OCI-LY7 (cell line): ENCODE data around the gene TRAPPC3L. TPM values are rescaled to one million over a fixed set of nuclear protein-coding genes. Genes with fewer than 3 reads are reported as not detected.

Source experiments
- BruUV-seq: library from RNA; stranded (reverse); fragments of 400-500 nt; replicated peaks from 2 replicates; lab custom pipeline; 2021; lab: Mats Ljungman, UMichigan
- CTCF ChIA-PET: fragments of 300-600 bp; sonication (Branson Sonifier 250); formaldehyde crosslinking; loops from one replicate; lab custom pipeline; 2022; ENCODE audit warnings: antibody characterized with exemption; ENCODE audit not compliant: unreplicated experiment; lab: Charles Lee
- POLR2A ChIA-PET: fragments of 300-600 bp; sonication (Branson Sonifier 250); formaldehyde crosslinking; loops from one replicate; lab custom pipeline; 2022; ENCODE audit warnings: antibody characterized with exemption; lab: Charles Lee
- DNase-seq: peaks from one replicate; pipeline ENCODE4 v3.0.0-alpha.2; 2015; ENCODE audit warnings: low spot score
- H2AFZ ChIP-seq: fragments of 200-600 bp; sonication (generic), shearing (Covaris generic); 2 replicates; pipeline ENCODE4 v1.6.1; 2014; ENCODE audit warnings: mild to moderate bottlenecking, antibody characterized with exemption, low read length, moderate library complexity
- H3K27ac ChIP-seq: fragments of 200-600 bp; sonication (generic); 2 replicates; pipeline ENCODE4 v1.5.1; 2014; ENCODE audit warnings: mixed run types, low read depth, mild to moderate bottlenecking, moderate library complexity, low read length, inconsistent platforms; ENCODE audit not compliant: poor library complexity, severe bottlenecking
- H3K36me3 ChIP-seq: fragments of 200-600 bp; sonication (generic); 2 replicates; pipeline ENCODE4 v1.6.1; 2014; ENCODE audit warnings: mild to moderate bottlenecking, antibody characterized with exemption, low read length, moderate library complexity, mixed read lengths; ENCODE audit not compliant: insufficient read depth
- H3K4me1 ChIP-seq: fragments of 200-600 bp; sonication (generic); 2 replicates; pipeline ENCODE4 v1.5.1; 2014; ENCODE audit warnings: mild to moderate bottlenecking, low read length; ENCODE audit not compliant: insufficient read depth, poor library complexity, severe bottlenecking
- H3K4me2 ChIP-seq: fragments of 200-600 bp; sonication (generic); 2 replicates; pipeline ENCODE4 v1.6.1; 2014; ENCODE audit warnings: mild to moderate bottlenecking, low read length
- H3K4me3 ChIP-seq: fragments of 200-600 bp; sonication (generic); 2 replicates; pipeline ENCODE4 v1.5.1; 2014; ENCODE audit warnings: mild to moderate bottlenecking, low read depth, low read length; ENCODE audit not compliant: poor library complexity, severe bottlenecking
- H3K79me2 ChIP-seq: fragments of 200-600 bp; sonication (generic); 2 replicates; pipeline ENCODE4 v1.6.1; 2016; ENCODE audit warnings: low read depth, mild to moderate bottlenecking, low read length, moderate library complexity, mixed read lengths; ENCODE audit not compliant: insufficient read depth
- H3K9me2 ChIP-seq: fragments of 200-600 bp; sonication (generic); 2 replicates; pipeline ENCODE4 v1.6.1; 2016; ENCODE audit warnings: mild to moderate bottlenecking, low read length, mixed read lengths; ENCODE audit not compliant: insufficient read depth
- H3K9me3 ChIP-seq: fragments of 200-600 bp; sonication (generic); 2 replicates; pipeline ENCODE4 v1.6.1; 2014; ENCODE audit warnings: mild to moderate bottlenecking, mixed run types, low read length, mixed read lengths
- H4K20me1 ChIP-seq: fragments of 200-600 bp; sonication (generic); 2 replicates; pipeline ENCODE4 v1.6.1; 2014; ENCODE audit warnings: mild to moderate bottlenecking, antibody characterized with exemption, low read length, moderate library complexity, mixed read lengths; ENCODE audit not compliant: insufficient read depth
- EZH2phosphoT487 ChIP-seq: fragments of 200-600 bp; sonication (generic); IDR thresholded peaks from 2 replicates; pipeline ENCODE4 v1.6.1; 2018; ENCODE audit warnings: low read depth, borderline replicate concordance, mild to moderate bottlenecking, mixed run types, antibody characterized with exemption, low read length, moderate library complexity, mixed read lengths
- intact Hi-C: fragments of 100-400 bp; cut with micrococcal nuclease; formaldehyde crosslinking; loops from one replicate; pipeline ENCODE4 v1.10.0; 2022; ENCODE audit not compliant: unreplicated experiment
- total RNA-seq, 2 experiments: library from RNA; depleted of rRNA in 1 of 2; stranded (reverse); fragments of >200 nt in 1 of 2; shearing (Covaris generic) in 1 of 2; gene quantifications; 2 replicates each; pipeline ENCODE4 v1.2.3, GENCODE V29; 2014 to 2022
- TF ChIP-seq, protein P1 (sequence below): fragments of 200-600 bp; sonication (generic); conservative IDR thresholded peaks from 2 replicates; pipeline ENCODE4 v1.5.1; 2014; ENCODE audit warnings: mild to moderate bottlenecking, antibody characterized with exemption, low read length, moderate library complexity, mixed read lengths

The TRAPPC3L gene
- total RNA-seq, 2 experiments from 2014 or later, result not detected

DNA sequence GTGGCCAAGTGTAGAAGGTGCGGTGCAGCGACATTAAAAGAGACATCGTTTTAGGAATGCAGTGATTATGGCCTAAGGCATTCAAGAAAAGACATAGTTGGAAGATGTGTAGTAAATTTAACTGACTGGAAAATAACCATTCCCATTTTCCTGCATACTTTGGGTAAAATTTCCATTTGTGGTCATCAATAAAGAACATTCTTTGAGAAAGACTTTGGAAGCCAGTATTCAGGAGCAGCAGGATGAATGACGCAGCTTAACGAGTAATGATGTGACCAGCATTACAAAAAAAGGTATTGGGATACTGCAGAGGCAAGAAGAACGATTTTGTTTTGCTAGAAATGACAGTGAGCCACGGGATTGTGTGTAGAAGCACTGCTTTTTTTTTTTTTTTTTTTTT, 18.8 kb upstream of the TRAPPC3L start:
- H3K79me2 ChIP-seq, result 0 out of 2 replicates have a peak, but pooled peaks cover under 1% of the 10 kb centered on the region
- no peaks in the 10 kb centered on the region for H3K36me3 ChIP-seq
- no peak overlapping the region for H2AFZ ChIP-seq
- H3K4me3 ChIP-seq, result no peak overlapping the region
- H3K9me2 ChIP-seq, result no peaks in the 10 kb centered on the region
- ChIA-PET POLR2A (interaction anchor here (0.9 kb wide), 1 partner anchor 11 kb away, joined by 5 read pairs; the partner anchor contains the start of gene CALHM4), CTCF (no interaction called here)
- peaks cover 7% of the 10 kb centered on the region for H3K4me1 ChIP-seq
- intact Hi-C loops, result no loop called here
- no peaks in the 10 kb centered on the region for H4K20me1 ChIP-seq
- no peak overlapping the region for H3K4me2 ChIP-seq
- no peak for TF ChIP-seq EZH2phosphoT487
- TF ChIP-seq, protein P1, sequence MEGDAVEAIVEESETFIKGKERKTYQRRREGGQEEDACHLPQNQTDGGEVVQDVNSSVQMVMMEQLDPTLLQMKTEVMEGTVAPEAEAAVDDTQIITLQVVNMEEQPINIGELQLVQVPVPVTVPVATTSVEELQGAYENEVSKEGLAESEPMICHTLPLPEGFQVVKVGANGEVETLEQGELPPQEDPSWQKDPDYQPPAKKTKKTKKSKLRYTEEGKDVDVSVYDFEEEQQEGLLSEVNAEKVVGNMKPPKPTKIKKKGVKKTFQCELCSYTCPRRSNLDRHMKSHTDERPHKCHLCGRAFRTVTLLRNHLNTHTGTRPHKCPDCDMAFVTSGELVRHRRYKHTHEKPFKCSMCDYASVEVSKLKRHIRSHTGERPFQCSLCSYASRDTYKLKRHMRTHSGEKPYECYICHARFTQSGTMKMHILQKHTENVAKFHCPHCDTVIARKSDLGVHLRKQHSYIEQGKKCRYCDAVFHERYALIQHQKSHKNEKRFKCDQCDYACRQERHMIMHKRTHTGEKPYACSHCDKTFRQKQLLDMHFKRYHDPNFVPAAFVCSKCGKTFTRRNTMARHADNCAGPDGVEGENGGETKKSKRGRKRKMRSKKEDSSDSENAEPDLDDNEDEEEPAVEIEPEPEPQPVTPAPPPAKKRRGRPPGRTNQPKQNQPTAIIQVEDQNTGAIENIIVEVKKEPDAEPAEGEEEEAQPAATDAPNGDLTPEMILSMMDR, result no peak
- DNase-seq, result no peak
- no TSS peak for BruUV-seq
- no peak overlapping the region for H3K27ac ChIP-seq
- no peaks in the 10 kb centered on the region for H3K9me3 ChIP-seq

DNA sequence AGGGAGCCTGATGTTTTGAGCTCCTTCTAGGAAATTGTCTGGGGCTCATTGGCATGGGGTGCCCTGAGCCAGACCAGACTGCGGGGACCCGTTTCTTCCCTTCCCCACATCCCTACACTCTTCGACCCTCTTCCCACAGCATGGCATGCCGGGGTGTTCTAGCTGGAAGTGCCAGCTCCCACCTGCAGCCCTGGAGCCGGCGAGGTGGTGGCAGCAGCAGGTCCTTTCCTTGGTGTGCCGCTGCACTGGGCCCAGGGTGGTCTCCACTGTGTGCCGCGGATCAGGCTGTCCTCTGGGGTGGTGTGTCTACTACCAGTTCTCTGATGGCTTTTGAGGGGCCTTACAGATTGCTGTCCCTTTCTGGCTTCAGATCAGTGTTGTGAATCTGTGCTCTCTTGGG, 18.3 kb upstream of the TRAPPC3L start:
- no TSS peak for BruUV-seq
- no peak for DNase-seq
- H3K9me2 ChIP-seq, result no peaks in the 10 kb centered on the region
- H3K4me2 ChIP-seq, result no peak overlapping the region
- no peak overlapping the region for H3K27ac ChIP-seq
- no peak overlapping the region for H2AFZ ChIP-seq
- intact Hi-C loops, result no loop called here
- POLR2A ChIA-PET, result interaction anchor here (0.9 to 1.1 kb wide), 2 partner anchors 10 to 287 kb away, joined by 3 to 5 read pairs; partner anchors contain the start of gene CALHM4
- H3K4me1 ChIP-seq, result peaks cover 2% of the 10 kb centered on the region
- TF ChIP-seq, protein P1, result no peak
- TF ChIP-seq EZH2phosphoT487, result no peak
- H3K36me3 ChIP-seq, result no peaks in the 10 kb centered on the region
- no peaks in the 10 kb centered on the region for H3K79me2 ChIP-seq
- no peaks in the 10 kb centered on the region for H4K20me1 ChIP-seq
- CTCF ChIA-PET, result interaction anchor here (0.9 to 1.4 kb wide), 2 partner anchors 293 to 295 kb away, joined by 3 read pairs; no protein-coding TSS in a partner anchor
- H3K4me3 ChIP-seq, result no peak overlapping the region
- no peaks in the 10 kb centered on the region for H3K9me3 ChIP-seq

DNA sequence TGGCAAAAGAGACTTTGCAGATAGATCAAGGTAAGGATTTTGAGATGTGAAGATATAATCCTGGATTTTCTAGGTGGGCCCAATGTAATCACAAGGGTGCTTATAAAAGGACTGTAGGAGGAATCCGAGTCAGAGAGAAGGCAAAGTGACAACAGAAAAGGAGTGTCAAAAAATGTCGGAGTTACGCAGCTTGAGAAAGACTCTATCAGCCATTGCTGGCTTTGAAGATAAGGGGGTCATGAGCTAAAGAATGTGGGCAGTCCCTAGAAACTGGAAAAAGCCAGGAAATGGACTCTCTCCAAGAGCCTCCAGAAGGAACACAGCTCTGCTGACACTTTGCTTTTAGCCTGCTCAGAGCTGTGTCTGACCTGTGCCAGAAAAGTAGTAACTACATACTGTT, 17.1 kb upstream of the TRAPPC3L start:
- TF ChIP-seq EZH2phosphoT487, result no peak
- TF ChIP-seq, protein P1, result no peak
- Histone ChIP-seq H3K4me3 (no peak overlapping the region), H3K4me1 (no peaks in the 10 kb centered on the region), H3K9me3 (no peaks in the 10 kb centered on the region), H4K20me1 (no peaks in the 10 kb centered on the region), H3K9me2 (no peaks in the 10 kb centered on the region), H2AFZ (no peak overlapping the region), H3K4me2 (no peak overlapping the region), H3K36me3 (no peaks in the 10 kb centered on the region), H3K79me2 (no peaks in the 10 kb centered on the region), H3K27ac (no peak overlapping the region)
- ChIA-PET CTCF (interaction anchor here (0.7 to 1.4 kb wide), 2 partner anchors 269 to 294 kb away, joined by 3 read pairs; no protein-coding TSS in a partner anchor), POLR2A (interaction anchor here (1.1 to 1.7 kb wide), 3 partner anchors 8 to 285 kb away, joined by 3 to 6 read pairs (median 5); partner anchors contain the start of gene RWDD1)
- intact Hi-C loops, result no loop called here
- DNase-seq, result no peak
- no TSS peak for BruUV-seq
